IPS-15b (cell line): Measurements from ENCODE around the gene SLC6A1.

ENCODE experiments used
- H3K27me3 ChIP-seq: one replicate; pipeline ENCODE4 v1.6.1; 2013; ENCODE audit warnings: low read length; ENCODE audit not compliant: control insufficient read depth, insufficient read depth
- H3K36me3 ChIP-seq: one replicate; pipeline ENCODE4 v1.6.1; 2013; ENCODE audit warnings: low read length; ENCODE audit not compliant: control insufficient read depth, insufficient read depth
- H3K4me1 ChIP-seq: one replicate; pipeline ENCODE4 v1.6.1; 2013; ENCODE audit warnings: mild to moderate bottlenecking, low read length; ENCODE audit not compliant: control insufficient read depth, insufficient read depth
- H3K4me3 ChIP-seq: one replicate; pipeline ENCODE4 v1.5.1; 2013; ENCODE audit warnings: low read depth, low read length
- H3K9ac ChIP-seq: one replicate; pipeline ENCODE4 v1.6.1; 2013; ENCODE audit warnings: low read depth, mild to moderate bottlenecking, low read length
- H3K9me3 ChIP-seq: one replicate; pipeline ENCODE4 v1.6.1; 2013; ENCODE audit warnings: mild to moderate bottlenecking, low read length; ENCODE audit not compliant: control insufficient read depth, insufficient read depth

SLC6A1 gene

DNA sequence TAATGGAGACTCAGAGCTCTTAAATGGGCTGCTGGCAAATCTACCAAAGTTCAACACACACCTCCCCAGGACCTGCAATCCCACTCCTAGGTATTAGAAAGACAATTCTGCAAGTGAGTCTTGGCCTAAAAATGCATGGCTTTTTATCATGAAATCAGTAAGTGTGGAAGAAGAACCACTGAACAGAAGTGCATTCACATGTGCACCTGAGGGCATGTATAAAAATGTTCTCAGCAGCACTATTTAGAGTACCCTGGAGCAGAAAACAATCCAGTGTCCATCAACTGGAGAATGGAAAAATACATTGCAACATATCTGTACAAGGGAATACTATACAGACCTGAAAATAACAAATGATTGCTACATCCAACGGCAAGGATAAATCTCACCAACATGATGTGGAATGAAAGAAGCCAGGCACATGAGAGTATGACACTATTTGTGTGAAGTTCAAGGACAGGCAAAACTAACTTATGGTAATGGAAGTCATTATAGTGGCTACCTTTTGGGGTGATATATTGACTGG lies 8.1 kb upstream of the SLC6A1 start:
- Histone ChIP-seq H3K9me3 (no peaks in the 10 kb centered on the region), H3K27me3 (peaks cover 2% of the 10 kb centered on the region), H3K9ac (no peak overlapping the region), H3K4me3 (no peak overlapping the region), H3K4me1 (no peaks in the 10 kb centered on the region), H3K36me3 (no peaks in the 10 kb centered on the region)

DNA sequence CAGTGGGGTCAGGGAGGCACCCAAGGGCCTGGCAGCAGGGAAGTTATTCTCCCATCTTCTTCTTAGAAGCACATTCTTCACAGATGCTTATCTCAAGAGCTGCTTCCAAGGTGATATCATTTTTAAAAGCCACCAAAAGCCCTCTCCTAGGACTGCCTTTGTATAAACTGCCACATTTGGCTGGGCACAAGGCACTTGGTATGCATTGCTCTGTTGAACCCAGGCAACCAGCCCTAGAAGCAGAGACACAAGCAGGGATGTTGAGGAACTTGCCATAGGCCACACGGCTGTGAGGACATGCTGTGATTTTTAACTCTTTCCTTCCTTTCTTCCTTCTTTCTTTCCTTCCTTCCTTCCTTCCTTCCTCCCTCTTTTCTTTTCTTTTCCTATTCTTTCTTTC lies 7.4 kb upstream of the SLC6A1 start:
- H3K36me3 ChIP-seq = no peaks in the 10 kb centered on the region
- no peaks in the 10 kb centered on the region for H3K4me1 ChIP-seq
- H3K27me3 ChIP-seq = peaks cover 2% of the 10 kb centered on the region
- no peak overlapping the region for H3K9ac ChIP-seq
- no peaks in the 10 kb centered on the region for H3K9me3 ChIP-seq
- H3K4me3 ChIP-seq = no peak overlapping the region

DNA sequence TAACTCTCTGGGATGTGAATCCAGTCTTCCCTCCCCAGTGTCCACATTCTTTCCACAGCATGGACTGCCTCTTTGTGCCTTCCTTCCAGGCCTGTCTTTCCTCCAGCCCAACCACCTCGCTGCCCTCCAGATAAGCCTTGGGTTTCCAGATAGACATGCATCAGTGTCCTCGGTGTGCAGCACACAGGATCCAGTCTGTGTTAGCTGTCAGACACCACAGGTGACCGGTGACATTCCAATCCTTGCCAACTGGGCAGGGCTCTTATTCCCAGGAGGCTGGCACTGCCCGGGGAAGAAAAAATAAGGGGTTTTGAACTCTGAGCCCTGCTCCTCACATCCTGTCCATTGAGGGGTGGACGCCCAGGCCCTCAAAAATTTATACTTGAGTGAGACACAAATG lies 6.0 kb upstream of the SLC6A1 start:
- Histone ChIP-seq H3K4me1 (no peaks in the 10 kb centered on the region), H3K4me3 (no peak overlapping the region), H3K9me3 (no peaks in the 10 kb centered on the region), H3K9ac (no peak overlapping the region), H3K27me3 (peaks cover 14% of the 10 kb centered on the region), H3K36me3 (no peaks in the 10 kb centered on the region)

DNA sequence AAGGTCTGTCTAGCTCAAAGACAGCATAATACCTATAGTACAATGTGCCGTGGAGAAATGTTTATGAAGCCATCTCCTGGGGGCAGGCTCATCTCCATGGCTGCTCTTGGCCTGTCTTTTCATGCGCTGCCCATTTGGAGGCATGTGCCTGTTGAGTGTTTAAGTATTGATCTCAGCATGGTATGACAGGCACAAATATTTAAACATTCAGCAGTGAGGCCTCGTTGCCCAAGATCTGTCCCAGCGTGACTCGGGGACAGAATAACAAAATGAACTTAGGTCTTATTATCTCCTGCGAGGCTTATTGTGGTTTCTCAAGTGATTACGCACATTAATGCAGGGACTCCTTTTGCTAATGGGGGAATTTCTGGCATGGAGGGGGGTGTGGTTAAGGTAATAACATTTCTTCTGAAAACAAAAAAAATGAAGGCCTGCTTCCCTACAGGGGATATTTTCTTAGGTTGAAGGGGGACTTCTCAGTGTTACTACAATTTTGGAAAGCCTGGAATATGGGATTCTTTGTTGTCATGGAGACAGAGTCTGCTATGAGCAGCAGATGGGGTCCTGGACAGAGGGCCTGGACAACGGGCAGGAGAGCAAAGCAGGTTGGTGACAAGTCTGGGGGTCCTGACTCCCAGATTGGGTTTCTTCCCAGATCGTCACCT lies 4.4 kb upstream of the SLC6A1 start:
- Histone ChIP-seq H3K4me3 (no peak overlapping the region), H3K27me3 (peaks cover 20% of the 10 kb centered on the region), H3K36me3 (no peaks in the 10 kb centered on the region), H3K4me1 (no peaks in the 10 kb centered on the region), H3K9me3 (no peaks in the 10 kb centered on the region), H3K9ac (no peak overlapping the region)

DNA sequence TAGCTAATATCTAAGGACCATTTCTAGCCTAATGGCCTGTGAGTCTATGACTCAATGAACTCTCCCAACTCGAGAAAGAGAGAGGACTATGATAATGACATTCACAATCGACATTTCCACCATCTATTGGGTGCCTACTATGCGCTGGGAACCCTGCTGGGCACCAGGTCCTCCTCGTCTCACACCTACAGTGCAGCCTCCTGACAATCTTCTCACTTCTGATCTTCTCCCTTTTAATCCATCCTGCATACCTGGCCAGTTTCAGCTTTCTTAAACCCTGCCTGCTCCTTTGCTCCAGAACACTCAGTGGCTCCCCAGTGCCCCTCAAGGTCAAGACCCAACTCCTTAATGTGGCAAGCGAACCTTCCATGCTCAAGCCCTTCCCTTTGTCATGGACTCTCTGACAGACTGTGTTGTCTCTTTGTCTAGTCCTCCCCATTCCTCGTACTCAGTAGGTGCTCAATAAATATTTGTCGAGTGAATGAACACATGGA lies 3.5 kb upstream of the SLC6A1 start:
- no peak overlapping the region for H3K4me3 ChIP-seq
- H3K9me3 ChIP-seq = no peaks in the 10 kb centered on the region

DNA sequence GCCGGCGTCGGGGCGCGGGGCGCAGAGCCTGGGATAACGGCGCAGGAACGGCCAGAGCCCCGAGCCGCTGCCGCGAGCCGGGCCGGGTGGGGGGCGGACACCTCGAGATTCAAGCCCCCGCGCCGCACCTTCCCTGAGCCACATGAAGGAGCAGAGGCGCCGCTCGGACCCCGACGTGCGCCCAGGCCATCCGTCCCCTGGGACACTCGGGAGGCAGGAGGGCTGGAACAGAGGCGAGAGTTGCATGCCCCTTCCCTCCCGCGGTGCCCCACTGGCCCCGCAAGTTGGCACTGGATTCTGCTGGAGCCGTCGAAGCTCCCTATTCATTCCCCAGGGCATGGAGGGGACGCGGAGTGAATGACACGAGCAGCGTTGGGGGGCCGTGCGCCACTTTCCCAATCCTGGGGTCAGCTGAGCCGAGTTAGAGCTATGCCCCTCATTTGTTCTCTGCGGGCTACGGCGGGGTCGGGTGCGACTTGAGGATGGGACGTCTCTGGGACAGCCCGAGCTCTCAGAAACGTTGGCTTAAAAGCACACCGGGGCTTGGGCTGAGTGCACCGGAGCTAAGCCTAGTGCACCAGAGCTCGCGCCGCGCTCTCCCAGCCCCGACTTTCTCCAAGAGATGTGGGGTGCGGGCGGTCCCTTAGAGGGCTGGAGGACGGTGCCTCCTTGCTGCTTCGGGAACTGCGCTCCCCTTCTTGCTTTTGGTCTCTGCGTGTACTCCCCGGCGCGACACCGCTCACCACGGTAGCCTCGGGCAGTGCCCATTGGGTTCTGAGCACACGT lies 588 bp downstream of the SLC6A1 start:
- peak overlapping the region; percentile 55 for H3K4me3 ChIP-seq
- no peaks in the 10 kb centered on the region for H3K36me3 ChIP-seq
- H3K9ac ChIP-seq = no peak overlapping the region
- peaks cover 54% of the 10 kb centered on the region for H3K27me3 ChIP-seq
- no peaks in the 10 kb centered on the region for H3K9me3 ChIP-seq
- no peaks in the 10 kb centered on the region for H3K4me1 ChIP-seq

More for the DNA sequence above, 3.5 kb upstream of the SLC6A1 start:
- peaks cover 29% of the 10 kb centered on the region for H3K27me3 ChIP-seq
- no peaks in the 10 kb centered on the region for H3K36me3 ChIP-seq
- H3K9ac ChIP-seq = no peak overlapping the region
- no peaks in the 10 kb centered on the region for H3K4me1 ChIP-seq

DNA sequence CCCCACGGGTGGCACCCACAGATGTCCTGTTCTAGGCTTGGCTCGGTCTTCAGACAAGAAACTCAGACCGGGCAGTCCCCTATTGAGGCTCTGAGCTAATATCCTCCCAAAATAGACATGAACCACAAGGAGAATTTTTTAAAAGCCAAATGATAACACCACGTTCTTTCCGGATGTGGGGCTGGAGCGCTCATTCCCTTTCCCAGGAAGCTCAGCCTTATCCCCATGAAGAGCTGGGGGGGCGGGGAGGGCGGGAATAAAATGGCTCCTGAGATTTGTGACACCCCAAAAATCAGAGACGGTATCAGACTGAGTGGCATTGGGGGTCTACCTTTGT lies 1.1 kb downstream of the SLC6A1 start:
- Histone ChIP-seq H3K9ac (no peak overlapping the region), H3K27me3 (peaks cover 54% of the 10 kb centered on the region)

DNA sequence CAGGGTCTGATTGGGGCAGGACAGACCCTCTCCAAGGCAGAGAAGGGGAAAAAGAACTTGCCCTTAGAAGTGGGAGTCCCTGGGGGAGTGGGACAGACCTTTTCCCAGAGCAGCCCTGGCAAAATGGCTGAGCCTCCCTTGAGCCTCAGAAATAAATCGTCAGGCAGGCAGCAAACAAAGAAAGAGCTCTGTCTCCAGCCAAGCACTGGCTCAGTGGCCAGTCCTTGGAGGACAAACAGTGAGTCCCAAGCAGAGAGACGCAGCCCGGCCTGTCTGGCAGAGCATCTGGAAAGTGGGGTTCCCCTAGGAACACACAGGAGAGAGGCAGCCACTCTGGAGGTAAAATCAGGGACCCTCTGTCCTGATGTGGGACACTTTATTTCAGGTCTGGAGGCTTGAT lies 1.8 kb downstream of the SLC6A1 start:
- Histone ChIP-seq H3K4me1 (no peaks in the 10 kb centered on the region), H3K36me3 (no peaks in the 10 kb centered on the region), H3K4me3 (no peak overlapping the region), H3K9ac (no peak overlapping the region), H3K9me3 (no peaks in the 10 kb centered on the region), H3K27me3 (peaks cover 54% of the 10 kb centered on the region)

More for the DNA sequence above, 1.1 kb downstream of the SLC6A1 start:
- Histone ChIP-seq H3K36me3 (no peaks in the 10 kb centered on the region), H3K9me3 (no peaks in the 10 kb centered on the region), H3K4me3 (peak overlapping the region; percentile 55), H3K4me1 (no peaks in the 10 kb centered on the region)

DNA sequence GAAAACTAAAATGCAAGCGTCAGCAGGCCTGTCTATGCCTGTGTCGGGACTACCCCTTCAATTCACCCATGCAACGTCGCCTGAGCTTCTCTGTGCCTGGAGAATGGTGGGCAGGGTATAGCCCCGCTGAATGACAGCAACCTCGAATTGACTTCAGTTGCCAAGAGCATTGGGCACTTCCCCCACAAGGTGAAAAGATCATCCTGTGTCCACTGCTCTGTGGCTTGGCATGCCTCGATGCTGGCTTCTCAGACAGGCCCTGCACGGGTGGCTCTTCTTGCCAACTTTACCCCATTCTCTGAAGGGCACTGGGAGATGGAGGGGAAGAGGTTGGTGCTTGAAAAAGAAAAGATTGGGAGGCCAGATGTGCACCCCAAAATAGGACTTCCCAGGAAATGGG lies 3.3 kb downstream of the SLC6A1 start:
- peaks cover 47% of the 10 kb centered on the region for H3K27me3 ChIP-seq
- H3K4me1 ChIP-seq = no peaks in the 10 kb centered on the region
- H3K4me3 ChIP-seq = no peak overlapping the region
- no peak overlapping the region for H3K9ac ChIP-seq
- H3K9me3 ChIP-seq = no peaks in the 10 kb centered on the region
- no peaks in the 10 kb centered on the region for H3K36me3 ChIP-seq

DNA sequence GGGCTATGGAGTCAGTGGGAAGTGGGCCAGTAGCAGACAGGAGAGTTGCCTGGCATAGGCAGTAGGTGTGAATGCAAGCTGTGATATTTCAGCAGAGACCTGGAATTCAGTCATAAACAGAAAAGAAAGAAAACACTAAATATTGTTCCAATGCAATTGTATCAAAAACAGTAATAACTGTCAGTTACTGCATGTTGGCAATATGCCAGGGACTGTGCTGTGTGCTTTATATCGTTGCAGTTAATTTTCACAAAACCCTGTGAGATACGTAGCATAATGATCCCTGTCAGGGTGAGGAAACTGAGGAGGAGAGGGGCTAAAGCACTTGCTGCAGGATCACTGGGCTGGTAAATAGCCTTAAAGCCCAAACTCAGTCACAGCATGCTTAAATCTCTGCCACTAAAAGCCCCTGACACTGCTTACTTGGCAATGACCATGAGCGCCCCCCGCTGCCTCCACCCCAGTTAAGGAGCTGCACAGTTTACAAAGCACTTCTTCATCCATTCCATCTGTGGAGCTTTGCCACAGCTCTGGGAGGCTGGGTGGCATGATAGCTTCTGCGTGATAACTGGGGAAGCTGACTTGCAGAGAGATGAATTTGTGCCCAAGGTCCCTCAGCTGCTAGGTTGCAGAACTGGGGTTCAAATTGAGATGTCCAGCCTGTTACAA lies 3.9 kb downstream of the SLC6A1 start:
- no peaks in the 10 kb centered on the region for H3K36me3 ChIP-seq
- no peaks in the 10 kb centered on the region for H3K4me1 ChIP-seq
- peaks cover 41% of the 10 kb centered on the region for H3K27me3 ChIP-seq
- no peak overlapping the region for H3K9ac ChIP-seq
- H3K9me3 ChIP-seq = no peaks in the 10 kb centered on the region
- no peak overlapping the region for H3K4me3 ChIP-seq

DNA sequence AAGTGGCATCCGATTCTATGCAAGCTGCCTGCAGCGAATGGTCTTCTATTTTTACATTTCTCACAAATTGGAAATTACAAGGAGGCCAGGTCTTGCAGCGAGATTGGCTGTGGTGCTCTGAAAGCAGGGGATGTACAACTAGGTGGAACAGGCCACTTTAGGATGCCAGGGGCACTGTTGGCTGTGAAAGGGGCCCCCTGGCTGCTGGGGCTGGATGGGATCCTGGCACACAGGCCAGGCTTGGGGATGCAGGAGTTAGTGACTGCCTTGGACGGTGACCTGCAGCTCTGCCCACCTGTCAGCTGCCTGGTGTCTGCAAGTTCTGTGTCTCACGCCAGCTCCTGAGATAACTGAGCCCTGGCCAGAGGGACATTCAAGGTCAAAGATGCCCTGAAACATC lies 4.6 kb downstream of the SLC6A1 start:
- no peak overlapping the region for H3K4me3 ChIP-seq
- H3K27me3 ChIP-seq = peaks cover 36% of the 10 kb centered on the region
- H3K36me3 ChIP-seq = no peaks in the 10 kb centered on the region
- H3K9me3 ChIP-seq = no peaks in the 10 kb centered on the region
- H3K4me1 ChIP-seq = no peaks in the 10 kb centered on the region
- H3K9ac ChIP-seq = no peak overlapping the region
